ENCODE results near the gene PTPRF.

GRCh38 chr1:43591181-43591580 lies 60.5 kb downstream of the PTPRF start:
- no peak for TF ChIP-seq TAF1 (IDR thresholded peaks at IDR 0.05; ENCODE audit: borderline replicate concordance, insufficient read depth, low read length)
- no peak for TF ChIP-seq SIN3A (IDR thresholded peaks at IDR 0.05; ENCODE audit: borderline replicate concordance, insufficient read depth, low read length)
- no peak for TF ChIP-seq POLR2AphosphoS5 (IDR thresholded peaks at IDR 0.05; ENCODE audit: low read depth, low read length)

Measured in PFSK-1 (cell line).